Astrocyte of the spinal cord (primary cell): Measurements from ENCODE around the gene DNAL1.

ENCODE experiments used
- DNase-seq: peaks from one replicate; pipeline ENCODE4 v3.0.0; 2011; ENCODE audit warnings: low read depth, low spot score
- H3K4me3 ChIP-seq: 2 replicates; pipeline ENCODE4 v1.5.1; 2011; ENCODE audit warnings: low read depth, mild to moderate bottlenecking, low read length, moderate library complexity
- CTCF ChIP-seq: IDR thresholded peaks from 2 replicates; pipeline ENCODE4 v1.5.1; 2012; ENCODE audit warnings: low read depth, mild to moderate bottlenecking, low read length, inconsistent platforms
- in situ Hi-C: cut with HindIII; loops from 2 replicates; pipeline ENCODE4 v1.10.0; 2017; ENCODE audit warnings: low sequenced_read_pairs

The DNAL1 gene

GRCh38 chr14:73717711-73718417 is 73.1 kb downstream of the DNAL1 start:
- no peak overlapping the region for H3K4me3 ChIP-seq
- in situ Hi-C loops: no loop called here
- DNase-seq: peak; percentile 61

GRCh38 chr14:73718418-73719251 is 73.8 kb downstream of the DNAL1 start:
- H3K4me3 ChIP-seq: no peak overlapping the region
- peak; percentile 42 for DNase-seq
- no peak for TF ChIP-seq CTCF
- in situ Hi-C loops: no loop called here

More at GRCh38 chr14:73717711-73718417, 73.1 kb downstream of the DNAL1 start:
- no peak for TF ChIP-seq CTCF

GRCh38 chr14:73719361-73719760 is 74.6 kb downstream of the DNAL1 start:
- no peak for TF ChIP-seq CTCF
- in situ Hi-C loops: no loop called here
- no peak overlapping the region for H3K4me3 ChIP-seq
- no peak for DNase-seq

- H3K4me3 ChIP-seq: no peak overlapping the region
- no peak for TF ChIP-seq CTCF
- no peak for DNase-seq
- in situ Hi-C loops: no loop called here
Measured at GRCh38 chr14:73719791-73720190, 75.0 kb downstream of the DNAL1 start.

- in situ Hi-C loops: no loop called here
- no peak for TF ChIP-seq CTCF
- H3K4me3 ChIP-seq: no peak overlapping the region
Measured at GRCh38 chr14:73720636-73721035, 75.8 kb downstream of the DNAL1 start.

GRCh38 chr14:73721101-73721821 is 76.5 kb downstream of the DNAL1 start:
- H3K4me3 ChIP-seq: no peak overlapping the region
- no peak for DNase-seq
- no peak for TF ChIP-seq CTCF
- in situ Hi-C loops: no loop called here

More at GRCh38 chr14:73720636-73721035, 75.8 kb downstream of the DNAL1 start:
- no peak for DNase-seq
